HG03196 (cell line): Measurements from ENCODE around the gene INPP4B.

Source experiments
- ATAC-seq: cut with Tn5 transposase; IDR thresholded peaks from one replicate; pipeline ENCODE4 v1.9.1; 2021; ENCODE audit not compliant: unreplicated experiment

INPP4B gene

DNA sequence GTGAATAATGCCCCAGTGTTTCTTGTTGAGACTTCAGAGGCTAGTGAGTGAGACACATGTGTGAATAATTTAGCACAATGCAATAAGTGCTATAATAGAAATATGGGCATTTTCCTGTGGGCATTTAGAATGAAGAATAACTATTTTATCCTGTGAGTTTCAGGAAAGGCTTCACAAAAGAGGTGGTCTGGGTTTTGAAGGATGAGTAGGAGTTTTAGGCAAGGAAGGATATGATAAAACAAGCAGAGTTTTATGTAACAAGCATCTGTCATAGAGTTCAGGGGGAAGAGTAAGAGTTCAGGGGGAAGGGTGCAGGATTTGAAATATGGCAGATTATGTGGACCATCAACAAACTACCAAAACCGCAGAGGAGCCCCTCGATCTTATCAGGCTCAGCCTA lies 529.2 kb downstream of the INPP4B start:
- no peak for ATAC-seq

DNA sequence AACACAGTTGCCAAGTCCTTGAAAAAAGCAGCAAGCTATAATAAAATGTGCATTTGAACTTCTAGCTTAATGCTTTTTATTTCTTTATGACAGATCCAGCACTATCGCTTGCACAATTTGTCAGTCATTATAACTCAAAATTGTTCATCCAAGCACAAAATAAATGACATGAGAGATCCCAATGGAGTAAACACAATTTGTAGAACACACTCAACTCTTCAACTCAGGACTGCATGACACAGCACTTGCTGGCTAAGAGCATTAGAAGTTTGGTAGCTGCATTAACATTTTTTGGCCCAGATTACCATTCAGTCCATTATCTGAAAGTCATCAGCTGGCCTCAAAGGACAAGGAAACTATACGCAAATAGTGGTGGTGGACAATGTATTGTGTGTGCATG lies 530.1 kb downstream of the INPP4B start:
- ATAC-seq = no peak

DNA sequence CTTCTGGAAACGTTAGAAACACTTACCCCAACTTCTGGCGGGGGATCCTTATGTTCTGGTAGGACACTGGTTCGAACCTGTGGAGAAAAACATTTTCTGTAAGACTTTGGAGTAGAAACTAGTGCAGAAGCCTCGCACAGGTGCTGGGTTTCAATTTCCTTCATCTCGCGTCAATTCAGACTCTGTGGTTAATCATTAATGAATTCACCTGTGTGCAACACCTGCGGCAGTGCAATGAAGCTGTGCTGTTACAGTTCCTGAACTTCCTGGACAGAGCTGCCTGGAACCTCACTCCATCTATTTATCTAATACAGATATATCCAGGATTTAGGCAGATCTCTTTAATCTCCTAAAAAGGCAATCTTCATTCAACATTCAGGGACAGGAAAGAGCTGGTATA lies 531.4 kb downstream of the INPP4B start:
- no peak for ATAC-seq

DNA sequence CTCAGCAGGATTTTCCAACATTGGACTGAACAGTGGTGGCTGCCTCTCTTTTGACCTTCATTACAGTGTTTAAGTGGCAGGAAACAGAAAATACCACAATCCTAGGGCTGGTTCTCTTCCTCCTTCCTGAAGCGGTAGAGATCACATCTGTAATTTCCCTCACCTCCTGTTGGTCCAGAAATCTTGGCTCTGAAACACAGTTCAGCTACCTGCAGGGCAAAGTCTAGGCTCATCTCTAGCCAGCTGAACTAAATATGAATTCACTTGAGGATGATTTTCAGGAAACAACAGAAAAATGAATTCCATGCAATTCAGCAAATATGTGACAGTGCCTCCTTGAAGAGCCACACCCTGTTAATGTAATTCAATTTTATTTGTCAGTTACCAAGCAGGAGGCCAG lies 531.9 kb downstream of the INPP4B start:
- no peak for ATAC-seq

DNA sequence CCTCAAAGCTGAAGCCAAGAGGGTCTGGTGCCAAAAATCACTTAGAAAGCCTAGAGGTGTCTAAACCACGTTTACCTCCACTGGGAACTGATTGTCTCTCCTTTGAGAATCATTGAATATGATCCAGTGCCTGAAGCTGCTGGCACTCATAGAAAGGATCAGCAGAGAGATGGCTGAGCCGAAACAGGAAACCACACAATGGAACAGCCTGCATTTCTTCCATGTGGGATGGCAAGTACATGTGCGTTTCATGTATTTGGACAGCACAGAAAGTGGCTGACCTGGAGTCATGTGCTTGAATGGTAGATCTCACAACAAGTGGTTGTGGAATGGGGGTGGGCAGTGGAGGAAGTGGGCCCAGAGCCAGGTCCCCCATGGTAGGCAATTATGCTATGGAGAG lies 533.7 kb downstream of the INPP4B start:
- no peak for ATAC-seq

DNA sequence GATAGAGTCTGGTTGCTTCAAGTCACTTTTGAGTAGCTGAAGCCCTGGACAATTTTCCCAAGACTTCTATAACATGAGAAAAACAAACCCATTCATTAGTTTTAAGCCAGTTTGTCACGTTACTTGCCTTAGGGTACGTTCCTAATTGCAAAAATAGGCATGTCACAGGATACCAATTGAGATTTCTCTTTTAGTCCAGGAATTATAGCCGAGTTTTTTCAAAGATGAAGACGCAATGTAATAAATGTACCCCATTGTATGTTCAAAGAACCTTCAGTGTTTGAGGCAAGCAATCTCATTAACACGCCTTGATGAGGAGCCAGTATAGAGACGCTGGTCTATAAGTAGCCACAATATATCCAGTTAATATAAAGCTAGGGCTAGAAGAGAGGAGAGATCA lies 534.2 kb downstream of the INPP4B start:
- no peak for ATAC-seq

DNA sequence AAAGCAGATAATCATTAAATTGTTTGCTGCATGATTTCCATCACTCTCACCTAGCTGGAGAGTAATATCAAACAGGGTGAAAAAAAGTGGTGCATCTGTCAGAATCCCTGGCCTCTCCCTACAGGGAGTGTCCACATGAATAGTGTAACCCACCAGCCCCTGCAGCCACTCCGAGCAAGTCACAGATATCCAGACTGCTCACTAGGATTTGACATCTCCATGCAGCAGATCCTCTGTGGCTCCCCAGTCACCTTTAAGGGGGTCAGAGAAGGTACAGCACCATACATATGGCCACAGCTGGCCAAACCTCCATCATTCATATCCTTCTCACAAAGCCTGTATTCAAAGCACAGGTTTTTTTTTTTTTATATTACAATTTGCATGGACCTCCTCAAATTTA lies 536.3 kb downstream of the INPP4B start:
- no peak for ATAC-seq

DNA sequence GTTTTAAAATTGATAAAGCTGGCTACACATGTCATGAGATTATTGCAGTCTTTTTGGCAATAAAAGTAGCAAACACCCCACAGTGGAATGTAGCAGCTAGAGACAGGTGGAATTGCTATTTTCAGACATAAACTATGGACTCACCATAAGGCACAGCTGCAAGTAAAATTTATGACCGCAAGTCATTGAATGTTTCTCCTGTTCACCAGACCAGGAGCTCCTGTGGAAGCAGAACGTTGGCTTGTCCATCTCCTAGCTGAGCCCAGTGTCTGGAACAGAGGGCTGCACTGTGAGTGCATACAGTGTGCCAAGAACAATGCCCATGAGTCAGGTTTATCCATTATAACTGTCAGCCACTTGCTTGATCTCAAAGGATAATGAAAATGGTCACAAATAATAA lies 538.2 kb downstream of the INPP4B start:
- ATAC-seq = no peak

DNA sequence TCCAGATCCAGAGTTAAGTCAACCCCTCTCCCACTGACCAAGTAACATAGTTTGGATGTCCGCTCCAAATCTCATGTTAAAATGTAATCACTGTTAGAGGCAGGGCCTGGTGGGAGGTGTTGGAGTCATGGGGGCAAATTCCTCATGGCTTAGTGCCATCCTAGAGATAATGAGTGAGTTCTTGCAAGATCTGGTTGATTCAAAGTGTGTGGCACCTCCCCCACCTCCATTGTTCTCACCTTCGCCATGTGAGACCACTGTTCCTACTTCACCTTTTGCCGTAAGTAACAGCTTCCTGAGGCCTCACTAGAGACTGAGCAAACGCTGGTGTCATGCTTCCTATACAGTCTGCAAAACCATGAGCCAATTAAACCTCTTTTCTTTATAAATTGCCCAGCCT lies 548.8 kb downstream of the INPP4B start:
- ATAC-seq = no peak

DNA sequence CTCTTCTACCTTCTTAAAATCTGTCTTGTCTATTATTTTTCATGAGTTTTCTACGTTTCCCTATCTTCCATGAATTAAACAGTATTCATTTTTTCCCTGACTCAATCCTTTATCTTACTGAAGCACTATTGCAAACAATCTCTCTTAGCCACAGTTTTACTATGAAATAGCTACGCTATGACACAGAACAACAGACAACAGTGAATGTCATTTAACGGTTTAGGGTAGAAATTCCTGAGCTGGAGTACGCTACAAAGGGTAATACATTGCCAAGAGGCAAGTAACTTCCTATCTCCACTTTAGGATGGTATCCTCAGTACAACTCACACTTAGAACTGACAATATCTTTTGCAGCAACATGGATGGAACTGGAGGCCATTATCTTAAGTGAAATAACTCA lies 552.6 kb downstream of the INPP4B start:
- ATAC-seq = no peak

DNA sequence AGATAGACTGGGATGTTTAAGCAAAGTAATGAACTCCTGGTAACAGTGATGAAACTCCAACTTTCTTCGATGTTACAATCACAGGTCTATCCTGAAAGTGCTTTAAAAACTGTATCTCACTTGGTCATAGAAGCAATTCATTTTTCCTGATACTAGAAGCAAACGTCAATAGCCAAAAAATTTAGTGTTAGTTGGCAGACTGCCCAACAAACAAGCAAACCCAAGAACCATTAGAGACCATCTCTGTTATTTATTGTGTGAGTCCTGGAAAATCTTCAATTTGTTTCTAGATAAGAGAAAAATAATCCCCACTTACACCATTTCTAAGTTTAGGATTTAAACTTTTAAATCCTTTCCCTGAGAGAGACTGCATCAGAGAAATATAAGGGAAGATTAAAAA lies 553.9 kb downstream of the INPP4B start:
- ATAC-seq = no peak

DNA sequence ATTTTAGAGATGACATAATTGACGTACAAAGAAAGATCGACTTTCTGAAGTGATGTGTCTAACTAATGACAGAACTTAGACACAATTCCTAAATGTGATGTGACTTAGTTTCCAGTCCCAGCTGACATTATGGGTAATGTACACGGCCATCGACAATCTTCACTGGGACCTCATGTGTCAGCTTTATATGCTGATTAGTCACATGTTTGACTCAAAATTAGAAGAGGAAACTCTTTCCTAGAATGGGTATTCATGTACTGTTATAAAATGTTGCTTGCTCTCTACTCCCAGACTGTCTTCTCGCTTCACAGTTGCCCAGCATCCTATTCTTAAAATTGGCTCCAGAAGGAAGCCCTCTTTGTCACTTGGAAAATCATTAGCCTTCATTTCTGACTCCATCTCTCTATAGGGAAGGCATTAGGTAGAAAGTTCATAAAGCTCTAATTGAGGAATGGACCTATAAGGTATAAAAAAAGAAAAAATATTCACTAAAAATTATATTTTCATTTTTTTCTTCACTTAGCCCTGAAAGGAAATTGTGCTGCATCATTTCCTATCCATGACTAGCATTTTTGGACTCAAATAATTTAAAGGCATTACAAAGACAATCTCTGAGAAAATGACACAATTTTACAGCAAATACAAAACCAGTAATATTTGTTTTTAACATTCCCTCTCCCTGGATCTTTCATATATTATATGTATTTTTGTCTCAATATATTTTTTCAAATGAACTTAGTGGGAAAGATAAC lies 554.6 kb downstream of the INPP4B start:
- no peak for ATAC-seq

DNA sequence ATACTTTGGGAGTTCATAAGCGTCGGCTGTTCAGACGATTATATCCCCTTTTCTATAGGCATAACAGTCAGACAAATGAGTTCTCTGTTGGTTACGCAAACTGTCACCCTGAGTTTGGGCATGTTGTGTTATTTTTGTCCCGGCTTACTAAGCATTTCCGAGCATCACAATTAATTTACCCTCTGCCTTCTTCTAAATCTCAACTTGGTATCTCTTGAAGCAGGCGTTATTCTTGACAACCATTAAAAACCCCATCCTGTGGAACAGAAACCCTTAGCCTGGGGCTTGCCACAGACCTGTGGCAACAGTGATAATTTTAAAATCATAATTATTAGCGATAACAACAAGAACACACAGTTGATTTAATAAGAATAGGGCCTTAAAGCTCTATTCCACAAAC lies 558.7 kb downstream of the INPP4B start:
- ATAC-seq = no peak

DNA sequence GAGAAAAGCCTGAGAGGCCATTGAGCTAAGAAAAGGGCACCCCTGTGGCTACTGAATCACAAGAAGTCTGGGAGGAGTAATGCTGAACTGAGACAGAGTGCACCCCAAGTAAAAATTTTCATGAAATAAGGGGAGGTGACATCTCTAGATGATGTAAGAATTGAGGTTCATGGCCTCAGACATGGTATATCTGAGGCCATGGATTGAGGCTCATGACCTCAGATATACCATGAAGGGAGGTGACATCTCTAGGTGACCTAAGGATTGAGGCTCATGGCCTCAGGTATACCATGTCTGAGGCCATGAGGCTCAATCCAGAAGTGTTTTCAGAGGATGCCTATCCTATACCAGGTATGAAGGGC lies 560.9 kb downstream of the INPP4B start:
- ATAC-seq = no peak

DNA sequence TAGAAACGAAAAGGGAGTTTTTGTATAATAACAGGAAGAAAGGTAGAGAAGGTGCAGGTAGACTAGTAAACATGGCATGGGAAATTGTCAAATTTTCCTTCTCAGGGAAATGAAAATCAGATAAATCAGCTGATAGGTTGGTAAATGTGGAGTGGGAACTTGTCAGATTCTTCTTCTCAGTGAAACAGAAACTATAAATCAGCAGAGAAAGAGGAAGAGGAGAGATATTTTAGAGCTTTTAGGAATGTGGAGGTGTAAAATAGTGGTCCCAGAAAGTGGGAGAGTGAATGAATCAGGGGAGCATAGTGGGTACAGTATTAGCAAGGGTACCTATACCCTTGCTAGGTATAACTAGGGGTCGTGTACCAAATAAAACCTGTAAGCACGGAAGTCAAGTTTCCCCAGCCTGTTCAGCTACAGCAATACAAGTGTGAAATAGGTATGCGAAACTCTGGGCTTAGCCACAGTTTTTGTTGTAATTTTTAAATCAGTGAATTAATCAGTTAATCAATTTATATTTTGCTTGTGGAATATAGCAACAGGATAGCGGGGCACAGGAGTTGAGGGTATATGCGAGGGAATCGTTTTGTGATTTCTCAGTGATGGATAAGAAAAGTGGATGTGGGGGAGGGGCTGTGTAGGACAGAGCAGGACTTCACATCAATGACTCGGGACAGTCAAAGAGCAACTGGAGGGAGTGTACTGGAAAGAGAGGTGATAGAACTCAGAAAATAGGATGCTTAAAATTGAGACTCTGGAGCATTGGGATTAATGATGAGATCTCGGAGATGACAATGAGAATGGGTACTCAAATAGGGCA lies 561.5 kb downstream of the INPP4B start:
- no peak for ATAC-seq

DNA sequence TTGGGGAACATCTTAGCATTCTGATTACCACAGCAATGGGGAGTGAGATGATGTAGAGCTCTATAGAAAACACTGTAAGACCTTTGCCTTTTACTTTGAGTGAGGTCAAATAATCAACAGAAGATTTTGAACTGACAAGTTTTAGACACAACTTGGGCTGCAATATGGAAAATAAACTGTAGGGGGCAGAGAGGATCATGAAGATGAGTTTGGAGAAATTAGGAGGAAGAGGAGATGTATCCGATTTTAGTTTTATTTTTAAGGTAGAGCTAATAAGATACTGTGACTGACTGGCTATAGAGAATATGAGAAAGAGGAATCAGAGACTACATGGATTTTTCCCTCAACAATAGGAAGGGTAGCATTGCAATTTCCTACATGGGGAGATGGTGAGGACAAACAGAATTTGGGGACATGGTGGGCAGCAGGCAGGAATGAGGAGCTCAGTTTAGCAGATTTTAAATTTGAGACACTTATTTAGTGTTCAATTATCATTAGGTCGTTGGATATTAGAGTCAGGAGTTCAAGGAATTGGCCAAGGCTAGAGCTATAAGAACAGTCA lies 563.1 kb downstream of the INPP4B start:
- no peak for ATAC-seq

DNA sequence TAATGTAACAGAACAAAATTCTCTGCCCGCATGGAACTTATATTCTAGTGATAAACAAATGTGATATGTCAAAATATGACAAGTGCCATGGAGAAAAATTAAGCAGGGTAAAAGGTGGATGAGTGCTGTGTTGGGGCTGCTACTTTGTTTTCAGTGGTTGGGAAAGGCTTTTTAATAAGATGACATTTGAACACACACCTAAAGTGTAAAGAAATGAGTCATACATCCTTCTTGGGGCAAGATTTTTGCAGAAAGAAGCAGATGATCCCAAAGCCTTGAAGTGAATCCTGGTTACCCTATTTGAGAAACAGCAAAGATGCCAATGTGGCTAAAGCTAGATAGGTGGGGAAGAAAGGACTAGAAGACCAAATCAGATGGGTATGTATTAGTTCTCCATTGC lies 564.1 kb downstream of the INPP4B start:
- no peak for ATAC-seq

DNA sequence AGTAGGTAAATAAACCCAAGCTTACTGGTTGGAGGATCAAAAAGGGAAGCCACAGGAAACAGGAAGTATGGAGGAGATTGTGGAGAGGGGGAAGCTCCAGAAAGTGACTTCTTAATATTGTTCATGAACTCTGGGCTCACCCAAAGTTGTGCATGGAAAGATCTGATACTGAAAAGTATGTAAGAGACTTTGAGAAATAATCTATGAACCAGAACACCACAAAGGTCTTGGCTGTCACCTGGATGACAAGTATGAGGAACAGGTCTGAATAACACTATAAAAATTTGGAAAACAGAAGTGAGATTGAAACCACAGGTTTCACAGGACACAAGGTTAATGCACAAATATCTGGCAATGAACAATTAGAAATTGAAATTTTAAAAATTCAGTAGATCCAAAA lies 567.4 kb downstream of the INPP4B start:
- ATAC-seq = no peak

DNA sequence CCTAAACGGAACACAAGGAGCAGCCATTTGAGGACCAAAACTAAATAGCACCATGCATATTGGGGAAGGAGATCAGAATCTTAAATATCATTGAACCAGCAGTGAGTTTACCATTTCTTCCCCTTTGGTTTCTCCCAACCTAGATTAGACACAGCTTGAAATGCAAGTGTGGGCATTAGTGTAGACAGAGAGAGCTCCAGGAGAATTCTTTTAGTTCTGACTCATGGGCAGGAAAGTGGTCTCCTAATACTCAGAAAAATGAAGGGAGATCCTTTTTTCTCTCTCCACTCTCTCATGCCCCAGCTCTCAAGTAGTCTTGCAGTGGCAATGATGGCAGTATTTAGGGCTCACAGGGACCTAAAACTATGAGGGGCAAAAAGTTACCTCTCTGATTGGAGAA lies 567.9 kb downstream of the INPP4B start:
- ATAC-seq = no peak

DNA sequence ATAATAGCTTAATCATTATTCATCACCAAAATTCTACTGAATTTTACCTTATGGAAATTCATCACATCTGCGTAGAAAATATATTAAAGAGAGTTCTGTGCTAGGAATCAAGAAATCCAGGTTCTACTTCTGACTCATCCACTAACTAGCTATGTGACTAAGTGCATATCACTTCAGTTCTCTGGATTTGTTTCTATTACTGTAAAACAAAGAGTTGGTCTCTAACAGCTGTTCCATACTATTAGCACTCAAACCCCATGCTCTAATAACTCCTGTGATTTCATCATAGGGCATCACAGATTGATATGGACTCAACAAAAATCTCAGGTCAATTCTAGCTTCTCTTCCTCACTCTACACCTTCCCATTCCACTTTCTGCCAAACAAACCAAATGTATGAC lies 572.0 kb downstream of the INPP4B start:
- no peak for ATAC-seq

DNA sequence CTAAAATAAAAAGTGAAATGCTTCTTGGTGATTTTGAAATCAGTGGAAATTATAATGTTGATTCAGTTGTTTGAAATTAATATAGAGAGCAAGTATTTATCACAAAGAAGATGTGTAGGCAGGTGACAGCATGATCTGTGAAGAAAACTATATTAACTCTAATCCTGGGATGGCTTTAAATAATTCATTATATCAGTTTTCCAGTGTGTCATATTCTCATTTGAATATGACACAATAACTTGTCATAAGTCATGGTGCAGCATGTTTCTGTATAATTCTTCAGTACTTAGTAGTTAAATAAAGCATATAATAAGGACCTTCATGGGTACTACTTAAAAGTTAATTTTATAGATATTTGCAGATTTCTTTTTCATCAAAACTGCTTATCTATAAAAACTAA lies 573.6 kb downstream of the INPP4B start:
- no peak for ATAC-seq

DNA sequence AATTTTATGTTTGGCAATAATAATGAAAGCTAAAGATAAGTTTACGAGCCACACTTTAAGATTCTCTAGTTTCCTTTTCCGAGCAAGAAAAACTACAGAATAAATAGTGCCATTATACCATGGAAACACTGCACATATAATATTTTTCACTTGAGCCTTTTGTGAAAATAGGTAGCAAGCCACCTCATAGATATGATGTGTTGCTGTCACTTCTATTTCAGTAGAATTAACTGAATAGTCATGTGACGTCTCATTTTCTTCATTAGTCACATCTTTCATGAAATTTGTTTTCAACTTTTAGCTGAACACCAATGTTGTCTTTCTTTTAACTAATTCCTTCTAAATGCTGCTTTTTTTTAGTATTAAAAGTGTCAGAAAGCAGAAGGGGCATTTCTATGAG lies 574.3 kb downstream of the INPP4B start:
- ATAC-seq = no peak
